A673 (cell line): ENCODE results near the gene DLG2.

Experiments used
- EZH2 ChIP-seq: fragments of 200-600 bp; sonication (generic); IDR thresholded peaks from 2 replicates; pipeline ENCODE4 v1.6.1; 2017; ENCODE audit warnings: borderline replicate concordance, low read depth, mild to moderate bottlenecking, mixed read lengths, antibody characterized with exemption, low read length; ENCODE audit not compliant: poor library complexity, severe bottlenecking
- TF ChIP-seq, protein P1 (sequence below): fragments of 300-800, 200-600 bp; sonication (generic); conservative IDR thresholded peaks from 2 replicates; pipeline ENCODE4 v1.5.1; 2017; ENCODE audit warnings: low read depth, mild to moderate bottlenecking, antibody characterized with exemption, low read length, moderate library complexity, mixed read lengths

DNA sequence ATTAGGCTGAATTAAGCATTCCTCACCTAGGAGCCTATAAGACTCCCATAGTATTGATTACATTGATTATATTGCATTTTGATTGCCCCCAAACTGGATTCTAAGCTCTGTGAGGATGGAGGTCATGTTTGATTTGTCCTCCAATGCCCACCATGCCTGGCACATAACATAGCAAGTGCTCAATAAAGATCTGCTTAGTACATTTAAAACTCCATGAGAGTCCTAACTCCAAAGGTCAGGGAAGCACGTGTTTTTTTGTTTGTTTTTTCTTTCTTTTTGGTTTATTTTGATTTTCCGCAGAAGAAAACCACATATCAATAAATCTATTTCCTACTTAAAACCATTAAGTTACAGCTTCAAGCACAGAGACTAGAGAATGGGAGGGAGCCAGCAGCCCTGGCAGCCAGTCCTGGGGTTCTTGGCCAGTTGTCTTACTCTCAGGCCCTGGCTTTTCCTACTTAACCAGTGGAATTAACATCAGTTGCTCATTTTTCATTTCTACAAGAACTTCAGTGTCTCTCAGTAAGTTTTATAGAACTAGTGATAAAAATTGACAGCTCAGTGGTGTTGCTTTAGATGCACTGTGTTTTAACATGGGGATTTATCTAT, 1911.1 kb downstream of the DLG2 start:
- TF ChIP-seq, protein P1, sequence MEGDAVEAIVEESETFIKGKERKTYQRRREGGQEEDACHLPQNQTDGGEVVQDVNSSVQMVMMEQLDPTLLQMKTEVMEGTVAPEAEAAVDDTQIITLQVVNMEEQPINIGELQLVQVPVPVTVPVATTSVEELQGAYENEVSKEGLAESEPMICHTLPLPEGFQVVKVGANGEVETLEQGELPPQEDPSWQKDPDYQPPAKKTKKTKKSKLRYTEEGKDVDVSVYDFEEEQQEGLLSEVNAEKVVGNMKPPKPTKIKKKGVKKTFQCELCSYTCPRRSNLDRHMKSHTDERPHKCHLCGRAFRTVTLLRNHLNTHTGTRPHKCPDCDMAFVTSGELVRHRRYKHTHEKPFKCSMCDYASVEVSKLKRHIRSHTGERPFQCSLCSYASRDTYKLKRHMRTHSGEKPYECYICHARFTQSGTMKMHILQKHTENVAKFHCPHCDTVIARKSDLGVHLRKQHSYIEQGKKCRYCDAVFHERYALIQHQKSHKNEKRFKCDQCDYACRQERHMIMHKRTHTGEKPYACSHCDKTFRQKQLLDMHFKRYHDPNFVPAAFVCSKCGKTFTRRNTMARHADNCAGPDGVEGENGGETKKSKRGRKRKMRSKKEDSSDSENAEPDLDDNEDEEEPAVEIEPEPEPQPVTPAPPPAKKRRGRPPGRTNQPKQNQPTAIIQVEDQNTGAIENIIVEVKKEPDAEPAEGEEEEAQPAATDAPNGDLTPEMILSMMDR, result no peak
- TF ChIP-seq EZH2, result no peak
